HG03139 (cell line): ENCODE measurements around the gene GATAD2B.
"Not testable (repeated sequence)": the region's sequence is repeated elsewhere in the genome, so short reads cannot be mapped to it uniquely, and the experiment has no call there.

Source experiments
- ATAC-seq: cut with Tn5 transposase; IDR thresholded peaks from one replicate; pipeline ENCODE4 v1.9.1; 2021; ENCODE audit not compliant: unreplicated experiment

GATAD2B gene

DNA sequence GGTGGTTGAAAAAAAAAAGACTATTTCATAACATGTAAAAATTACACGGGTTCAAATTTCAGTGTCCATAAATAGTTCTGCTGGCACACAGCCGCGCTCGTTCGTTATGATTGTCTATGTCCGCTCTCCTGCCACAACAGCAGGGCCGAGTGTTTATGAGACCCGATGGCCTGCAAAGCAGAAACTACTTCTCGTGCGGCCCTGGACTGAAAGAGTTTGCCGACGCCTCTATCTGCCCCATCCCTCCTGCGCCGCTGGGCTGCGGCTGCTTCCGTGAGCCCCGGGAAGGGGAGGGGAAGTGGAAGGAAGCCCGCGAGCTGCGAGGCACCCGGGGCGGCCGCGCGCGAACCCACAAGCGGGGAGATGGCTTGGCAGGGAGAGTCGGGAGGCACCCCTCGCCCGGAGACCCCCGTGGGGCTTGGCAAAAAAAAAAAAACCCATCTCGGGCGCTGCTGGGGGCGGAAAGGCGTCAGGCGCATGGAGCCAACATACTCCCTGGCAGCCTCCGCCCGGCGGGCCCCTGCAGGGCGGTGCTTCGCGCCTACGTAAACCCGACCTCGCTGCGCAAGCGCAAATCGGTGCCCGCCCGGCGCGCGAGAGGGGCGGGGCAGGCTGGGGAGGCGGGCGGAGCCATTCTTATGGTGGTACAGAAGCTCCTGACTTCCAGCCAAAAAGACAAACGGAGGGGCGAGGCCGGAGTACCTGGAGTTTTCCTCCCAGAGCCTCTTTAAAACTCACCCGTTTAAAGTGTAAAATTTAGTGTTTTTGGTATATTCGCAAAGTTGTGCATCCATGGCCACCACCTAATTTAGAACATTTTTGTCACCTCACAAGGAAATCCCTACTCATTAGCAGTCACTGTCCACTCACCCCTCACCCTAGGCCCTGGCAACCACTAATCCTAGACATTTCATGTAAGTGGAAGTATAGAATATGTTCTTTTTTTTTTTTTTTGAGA lies 139.3 kb downstream of the GATAD2B start:
- peak; percentile 82 for ATAC-seq

DNA sequence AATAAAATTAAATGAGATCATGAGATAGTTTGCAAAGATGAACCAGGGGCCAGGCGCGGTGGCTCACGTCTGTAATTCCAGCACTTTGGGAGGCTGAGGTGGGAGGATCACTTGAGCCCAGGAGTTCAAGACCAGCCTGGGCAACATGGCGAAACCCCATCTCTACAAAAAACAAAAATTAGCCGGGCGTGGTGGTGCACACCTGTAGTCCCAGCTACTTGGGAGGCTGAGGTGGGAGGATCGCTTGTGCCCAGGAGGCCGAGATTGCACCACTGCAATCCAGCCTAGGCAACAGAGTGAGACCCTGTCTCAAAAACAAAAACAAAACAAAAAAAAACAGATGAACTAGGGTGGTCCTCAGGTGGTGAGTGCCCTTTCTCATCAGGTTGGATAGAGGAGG lies 140.1 kb downstream of the GATAD2B start:
- not testable (repeated sequence) for ATAC-seq

DNA sequence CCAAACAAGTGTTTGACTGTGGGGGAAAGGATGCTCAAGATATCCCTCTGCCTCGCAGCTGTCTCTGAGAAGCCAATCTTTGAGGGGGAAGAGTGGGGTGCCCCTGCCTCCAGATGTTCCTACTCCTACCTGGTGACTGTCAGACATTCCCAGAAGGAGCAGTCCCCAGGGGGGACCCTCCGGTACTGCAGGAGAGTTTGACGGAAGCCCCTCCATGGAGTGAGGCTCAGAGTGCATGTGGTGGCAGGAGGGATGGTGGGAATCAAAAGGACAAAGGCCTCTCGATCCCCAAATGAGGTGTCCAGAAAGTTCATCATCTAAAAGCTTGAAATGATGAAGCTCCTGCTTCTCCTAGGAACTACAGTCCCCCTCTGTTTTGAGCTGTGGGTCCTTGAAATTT lies 142.2 kb downstream of the GATAD2B start:
- ATAC-seq, result no peak

DNA sequence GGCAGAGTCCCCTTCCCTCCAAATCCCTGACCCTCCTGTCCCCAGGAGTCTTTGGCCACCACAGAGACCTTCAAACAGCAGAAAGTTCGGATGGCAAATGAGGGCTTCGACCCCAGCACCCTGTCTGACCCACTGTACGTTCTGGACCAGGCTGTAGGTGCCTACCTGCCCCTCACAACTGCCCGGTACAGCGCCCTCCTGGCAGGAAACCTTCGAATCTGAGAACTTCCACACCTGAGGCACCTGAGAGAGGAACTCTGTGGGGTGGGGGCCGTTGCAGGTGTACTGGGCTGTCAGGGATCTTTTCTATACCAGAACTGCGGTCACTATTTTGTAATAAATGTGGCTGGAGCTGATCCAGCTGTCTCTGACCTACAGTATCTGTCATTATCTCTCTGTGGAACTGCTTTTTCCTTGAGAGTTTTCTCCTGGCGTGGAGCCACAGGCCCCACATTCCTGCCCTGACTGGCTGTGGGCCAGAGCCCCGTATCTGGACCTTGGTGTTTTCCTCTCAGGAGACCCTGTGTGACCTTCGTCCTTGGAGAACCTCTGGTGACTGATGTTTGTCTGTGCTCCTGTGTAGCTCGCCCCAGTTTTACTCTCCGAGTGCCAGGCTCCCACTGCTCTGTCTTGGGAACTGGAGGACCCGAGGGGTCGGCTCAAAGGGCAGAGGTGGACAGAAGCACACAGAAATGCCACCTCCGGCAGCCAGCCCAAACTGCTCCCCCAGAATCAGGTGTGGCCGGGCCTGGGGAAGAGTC lies 142.8 kb downstream of the GATAD2B start:
- no peak for ATAC-seq

DNA sequence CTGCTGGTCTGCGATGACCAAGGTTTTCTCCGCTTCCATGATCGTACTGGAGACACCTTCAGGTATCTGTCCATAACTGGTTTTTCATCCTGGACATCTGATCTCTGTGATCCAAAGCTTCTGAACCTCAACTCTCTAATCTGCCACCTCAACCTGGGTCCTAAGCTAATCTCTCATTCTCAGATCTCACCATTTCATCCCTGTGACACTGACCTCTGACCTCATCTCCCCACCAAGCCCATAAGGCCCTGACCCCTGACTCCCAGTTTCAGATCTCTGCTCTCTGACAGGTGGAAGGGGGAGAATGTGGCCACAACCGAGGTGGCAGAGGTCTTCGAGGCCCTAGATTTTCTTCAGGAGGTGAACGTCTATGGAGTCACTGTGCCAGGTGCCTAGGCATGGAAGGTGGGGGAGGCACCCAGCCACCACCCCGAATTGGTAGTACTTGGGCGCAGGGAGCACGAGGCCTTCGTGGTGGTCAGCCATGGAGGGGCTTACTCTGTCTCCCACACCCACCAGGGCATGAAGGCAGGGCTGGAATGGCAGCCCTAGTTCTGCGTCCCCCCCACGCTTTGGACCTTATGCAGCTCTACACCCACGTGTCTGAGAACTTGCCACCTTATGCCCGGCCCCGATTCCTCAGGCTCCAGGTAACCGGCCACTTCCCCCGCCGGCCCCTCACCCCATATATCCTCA lies 143.8 kb downstream of the GATAD2B start:
- no peak for ATAC-seq

DNA sequence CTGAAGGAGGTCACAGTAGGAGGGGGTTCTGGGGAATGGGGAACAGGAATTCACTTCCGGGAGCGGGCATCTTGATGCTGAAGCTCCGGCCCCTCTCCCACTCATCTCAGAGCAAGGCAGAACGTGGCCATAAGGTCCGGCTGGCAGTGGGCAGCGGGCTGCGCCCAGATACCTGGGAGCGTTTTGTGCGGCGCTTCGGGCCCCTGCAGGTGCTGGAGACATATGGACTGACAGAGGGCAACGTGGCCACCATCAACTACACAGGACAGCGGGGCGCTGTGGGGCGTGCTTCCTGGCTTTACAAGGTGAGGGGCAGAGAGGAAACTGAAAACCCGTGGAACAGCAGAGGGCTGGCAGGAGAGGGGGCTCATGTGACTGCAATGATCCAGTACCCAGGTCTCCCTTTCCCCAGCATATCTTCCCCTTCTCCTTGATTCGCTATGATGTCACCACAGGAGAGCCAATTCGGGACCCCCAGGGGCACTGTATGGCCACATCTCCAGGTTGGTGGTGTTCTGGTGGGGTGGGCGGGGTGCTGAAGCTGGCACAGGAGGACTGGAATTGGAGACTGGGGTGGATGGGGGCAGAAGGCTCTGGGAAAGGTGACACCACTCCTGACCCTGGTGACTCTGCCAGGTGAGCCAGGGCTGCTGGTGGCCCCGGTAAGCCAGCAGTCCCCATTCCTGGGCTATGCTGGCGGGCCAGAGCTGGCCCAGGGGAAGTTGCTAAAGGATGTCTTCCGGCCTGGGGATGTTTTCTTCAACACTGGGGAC lies 144.5 kb downstream of the GATAD2B start:
- ATAC-seq, result no peak

DNA sequence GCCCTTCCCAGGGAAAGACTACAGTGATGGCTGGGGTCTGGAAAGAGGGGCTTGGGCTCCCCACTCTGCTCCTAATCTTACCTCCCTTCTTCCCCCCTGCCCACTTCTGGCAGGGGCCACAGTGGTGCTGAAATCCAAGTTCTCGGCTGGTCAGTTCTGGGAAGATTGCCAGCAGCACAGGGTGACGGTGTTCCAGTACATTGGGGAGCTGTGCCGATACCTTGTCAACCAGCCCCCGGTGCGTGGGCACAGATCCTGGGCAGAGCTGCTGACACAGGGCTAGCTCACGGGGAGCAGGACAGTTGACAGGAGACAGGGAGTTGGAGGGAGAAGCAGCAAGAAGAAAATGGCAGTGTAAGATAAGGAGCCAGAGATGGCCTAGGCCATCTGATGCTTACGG lies 145.1 kb downstream of the GATAD2B start:
- ATAC-seq, result no peak

DNA sequence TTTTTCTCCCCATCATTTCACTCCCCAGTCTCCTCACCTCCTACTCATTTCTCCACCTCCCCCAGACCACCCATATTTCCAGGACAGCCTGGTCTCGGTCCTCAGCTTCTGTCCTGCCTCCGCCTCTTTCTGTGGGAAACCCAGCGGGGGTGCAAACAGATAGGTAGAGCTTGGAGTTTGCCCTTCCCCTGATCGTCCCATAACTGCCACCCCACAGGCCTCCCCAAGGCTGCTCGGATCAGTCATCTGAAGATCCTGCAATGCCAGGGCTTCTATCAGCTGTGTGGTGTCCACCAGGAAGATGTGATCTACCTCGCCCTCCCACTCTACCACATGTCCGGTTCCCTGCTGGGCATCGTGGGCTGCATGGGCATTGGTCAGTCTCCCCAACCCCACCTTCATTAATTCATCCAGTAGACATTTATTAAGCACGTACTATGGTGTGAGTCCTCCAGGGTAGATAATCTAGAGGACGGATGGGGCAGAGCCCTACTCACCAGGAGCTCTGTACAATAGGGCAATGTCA lies 145.9 kb downstream of the GATAD2B start:
- ATAC-seq, result no peak

DNA sequence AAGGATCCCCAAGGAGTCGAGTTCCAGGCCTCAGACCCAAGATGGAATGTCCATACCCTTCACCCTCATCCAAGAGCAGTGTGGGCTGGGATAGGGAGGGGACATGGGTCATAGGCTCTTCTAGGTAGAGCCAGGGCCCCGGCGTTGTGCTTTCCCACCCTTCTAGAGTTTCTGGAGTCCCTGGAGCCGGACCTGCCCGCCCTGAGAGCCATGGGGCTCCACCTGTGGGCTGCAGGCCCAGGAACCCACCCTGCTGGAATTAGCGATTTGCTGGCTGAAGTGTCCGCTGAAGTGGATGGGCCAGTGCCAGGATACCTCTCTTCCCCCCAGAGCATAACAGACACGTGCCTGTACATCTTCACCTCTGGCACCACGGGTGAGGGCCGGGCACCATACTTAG lies 146.4 kb downstream of the GATAD2B start:
- no peak for ATAC-seq

DNA sequence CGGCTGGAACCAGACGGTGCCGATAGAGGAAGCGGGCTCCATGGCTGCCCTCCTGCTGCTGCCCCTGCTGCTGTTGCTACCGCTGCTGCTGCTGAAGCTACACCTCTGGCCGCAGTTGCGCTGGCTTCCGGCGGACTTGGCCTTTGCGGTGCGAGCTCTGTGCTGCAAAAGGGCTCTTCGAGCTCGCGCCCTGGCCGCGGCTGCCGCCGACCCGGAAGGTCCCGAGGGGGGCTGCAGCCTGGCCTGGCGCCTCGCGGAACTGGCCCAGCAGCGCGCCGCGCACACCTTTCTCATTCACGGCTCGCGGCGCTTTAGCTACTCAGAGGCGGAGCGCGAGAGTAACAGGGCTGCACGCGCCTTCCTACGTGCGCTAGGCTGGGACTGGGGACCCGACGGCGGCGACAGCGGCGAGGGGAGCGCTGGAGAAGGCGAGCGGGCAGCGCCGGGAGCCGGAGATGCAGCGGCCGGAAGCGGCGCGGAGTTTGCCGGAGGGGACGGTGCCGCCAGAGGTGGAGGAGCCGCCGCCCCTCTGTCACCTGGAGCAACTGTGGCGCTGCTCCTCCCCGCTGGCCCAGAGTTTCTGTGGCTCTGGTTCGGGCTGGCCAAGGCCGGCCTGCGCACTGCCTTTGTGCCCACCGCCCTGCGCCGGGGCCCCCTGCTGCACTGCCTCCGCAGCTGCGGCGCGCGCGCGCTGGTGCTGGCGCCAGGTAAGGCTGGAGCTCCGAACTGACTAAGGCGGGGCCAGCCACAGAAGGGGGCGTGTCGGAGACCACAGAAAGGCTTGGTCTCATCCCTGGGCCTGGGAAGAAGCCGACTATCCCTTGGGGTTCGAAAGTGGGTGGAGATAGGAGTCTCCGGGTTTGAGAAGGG lies 147.1 kb downstream of the GATAD2B start:
- peak; percentile 41 for ATAC-seq

DNA sequence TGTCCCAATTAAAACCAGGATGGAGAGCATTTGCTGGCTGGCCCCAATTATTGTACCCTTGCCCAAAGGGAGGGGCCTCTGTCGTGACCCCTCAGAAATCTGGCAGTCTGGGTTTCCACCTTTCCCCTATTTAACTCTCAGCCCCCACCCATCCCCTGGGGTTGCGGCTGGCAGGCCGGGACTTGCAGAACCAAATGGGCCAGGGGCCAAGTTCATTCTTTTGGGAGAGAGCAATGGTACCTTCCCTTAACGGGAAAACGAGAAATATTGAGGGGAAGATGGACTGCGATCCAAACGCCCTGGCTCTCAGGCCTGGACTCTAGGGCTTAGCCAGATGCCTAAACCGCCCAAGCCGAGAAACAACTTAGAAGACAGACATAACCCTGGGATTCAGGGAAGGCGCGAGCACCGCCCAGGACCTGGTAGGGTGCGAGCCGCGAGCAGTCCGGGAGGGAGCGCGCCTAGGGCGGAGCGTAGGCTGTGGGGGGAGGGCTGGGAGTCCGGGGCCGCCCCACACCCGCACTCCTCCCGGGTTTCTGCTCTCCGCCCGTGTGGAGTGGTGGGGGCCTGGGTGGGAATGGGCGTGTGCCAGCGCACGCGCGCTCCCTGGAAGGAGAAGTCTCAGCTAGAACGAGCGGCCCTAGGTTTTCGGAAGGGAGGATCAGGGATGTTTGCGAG lies 147.9 kb downstream of the GATAD2B start, which contains the start of gene SLC27A3:
SLC27A3 (plus strand) TSS at position 628 of the 678 bp plus-strand sequence. CDS start 91 bp downstream, outside the sequence.
- peak; percentile 18 for ATAC-seq

DNA sequence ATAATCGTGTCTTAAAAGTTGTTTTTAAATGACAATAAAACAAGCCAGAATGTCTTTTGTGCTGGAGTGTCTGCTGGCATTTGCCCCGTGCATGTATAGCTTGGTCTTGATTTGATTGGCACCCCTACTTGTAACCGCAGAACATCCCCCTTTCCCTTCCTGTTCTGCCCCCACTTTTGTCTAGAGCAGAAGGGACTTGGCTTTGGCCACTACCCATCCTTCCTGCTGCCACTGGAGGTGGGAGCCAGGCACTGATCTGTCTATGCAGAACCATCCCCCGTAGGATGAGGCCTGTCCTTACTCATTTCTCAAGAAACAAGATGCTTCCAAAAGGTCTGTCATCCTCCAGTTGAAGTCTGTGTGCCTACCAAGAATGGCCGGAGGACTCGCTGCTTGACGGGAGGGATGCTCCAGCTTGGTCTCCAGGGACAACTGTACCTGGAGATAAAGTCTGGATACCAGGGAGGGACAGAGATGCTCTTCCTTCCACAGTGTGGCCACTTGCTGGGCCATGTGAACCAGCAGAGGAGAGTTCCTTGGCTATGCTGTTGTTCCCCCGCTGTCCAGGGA lies 148.7 kb downstream of the GATAD2B start:
- no peak for ATAC-seq

DNA sequence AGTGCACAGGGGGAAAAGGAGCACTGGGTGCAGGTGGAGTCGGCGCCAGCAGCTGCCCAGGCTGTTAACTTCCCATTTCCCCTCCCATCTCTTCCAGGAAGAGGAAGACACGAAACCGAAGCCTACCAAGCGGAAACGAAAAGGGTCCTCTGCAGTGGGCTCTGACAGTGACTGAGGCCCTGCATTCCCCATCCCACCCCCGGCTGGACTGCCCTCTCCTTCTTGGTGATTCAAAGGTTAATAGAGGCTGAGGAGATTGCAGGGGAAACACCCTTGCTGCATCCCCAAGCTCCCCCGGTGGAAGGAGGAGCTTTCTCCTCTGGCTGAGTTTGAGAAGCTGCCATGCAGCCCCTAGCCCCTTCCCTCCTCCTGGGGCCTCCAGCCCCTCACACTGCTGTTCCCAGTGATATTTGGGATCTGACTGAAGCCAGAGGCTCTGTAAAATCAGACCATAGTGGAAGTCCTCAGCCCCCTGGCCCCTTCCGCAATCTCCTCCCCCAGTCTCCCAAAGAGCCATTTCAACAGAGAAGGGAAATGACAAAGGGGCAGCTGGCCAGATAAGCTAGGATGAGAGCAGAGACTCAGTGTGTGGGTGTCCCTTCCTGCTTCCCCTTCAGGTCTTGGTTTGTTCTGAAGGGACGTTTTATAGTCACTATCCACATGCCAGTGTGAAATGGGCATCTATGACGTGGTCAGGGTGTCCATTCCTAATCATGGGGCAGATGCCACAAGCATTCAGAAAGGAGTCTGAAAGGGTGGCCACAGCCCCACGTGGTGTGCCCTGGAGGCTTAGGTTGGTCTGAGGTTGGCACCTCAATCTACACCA lies 149.5 kb downstream of the GATAD2B start:
- ATAC-seq, result no peak

DNA sequence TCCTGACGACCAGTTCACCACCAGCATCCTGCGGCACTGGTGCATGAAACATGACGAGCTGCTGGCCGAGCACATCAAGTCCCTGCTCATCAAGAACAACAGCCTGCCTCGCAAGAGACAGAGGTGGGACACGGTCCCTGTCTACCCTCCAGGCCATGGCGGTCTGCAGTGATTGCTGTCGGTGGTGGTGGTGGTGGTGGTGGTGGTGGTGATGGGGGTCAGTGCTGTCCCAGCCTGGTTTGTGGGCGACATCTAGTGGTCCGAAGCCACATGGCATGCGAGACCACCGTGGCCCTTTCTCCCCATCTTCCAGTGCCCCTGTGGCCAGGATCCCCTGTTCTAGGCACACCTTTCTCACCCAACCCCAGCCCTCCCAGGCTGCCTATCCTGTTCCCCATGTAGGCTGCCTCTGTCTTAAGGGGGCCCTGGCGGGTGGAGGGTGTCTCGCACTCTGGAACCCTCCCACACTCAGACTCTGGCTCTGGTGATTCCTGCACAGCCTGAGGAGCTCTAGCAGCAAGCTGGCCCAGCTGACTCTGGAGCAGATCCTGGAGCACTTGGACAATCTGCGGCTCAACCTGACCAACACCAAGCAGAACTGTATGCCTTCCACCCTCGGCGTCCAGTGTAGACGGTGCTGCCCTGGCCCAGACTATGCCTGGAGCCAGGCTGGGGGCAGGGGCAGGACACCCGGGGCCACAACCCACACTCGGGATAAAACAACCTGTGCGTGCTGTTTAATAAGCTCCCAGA lies 150.8 kb downstream of the GATAD2B start:
- ATAC-seq, result no peak

DNA sequence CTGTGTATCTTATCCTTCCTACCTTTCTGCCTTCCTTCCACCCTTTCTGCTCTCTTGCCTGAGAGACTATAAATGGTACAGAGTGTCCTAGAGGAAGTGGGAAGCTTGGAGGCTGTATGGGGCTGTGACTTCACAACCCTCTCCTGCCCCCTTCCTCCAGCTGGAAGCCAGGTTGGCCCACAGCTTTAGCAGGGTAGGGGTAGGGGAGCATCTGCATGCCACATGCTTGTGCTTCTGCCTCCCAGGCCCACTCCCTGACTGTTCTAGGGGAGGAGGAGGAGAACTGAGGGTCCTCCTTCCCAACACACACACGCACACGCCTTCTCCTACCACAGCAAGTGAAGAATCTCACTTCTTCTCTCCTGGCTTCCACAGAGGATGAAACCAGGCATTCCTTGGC lies 151.5 kb downstream of the GATAD2B start:
- ATAC-seq, result no peak

DNA sequence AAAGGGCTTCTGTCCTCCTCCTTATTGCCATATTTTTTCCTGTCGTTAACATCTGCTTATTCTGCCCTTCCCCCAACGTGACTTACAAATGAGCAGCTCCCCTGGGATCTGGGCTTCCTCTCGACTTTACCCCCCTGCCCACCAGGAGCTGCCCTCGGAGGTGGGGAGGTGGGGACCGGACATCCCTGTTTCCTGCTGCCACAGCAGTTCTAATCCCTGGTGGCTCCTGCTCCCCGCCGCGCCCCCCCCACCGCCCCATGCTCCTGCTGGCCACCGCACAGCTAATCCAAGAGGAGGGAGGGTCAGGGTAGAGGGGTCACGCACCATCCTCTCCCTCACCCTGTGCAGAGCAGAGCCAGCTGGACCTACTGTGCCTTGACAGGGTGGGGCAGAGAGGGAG lies 152.0 kb downstream of the GATAD2B start:
- no peak for ATAC-seq

DNA sequence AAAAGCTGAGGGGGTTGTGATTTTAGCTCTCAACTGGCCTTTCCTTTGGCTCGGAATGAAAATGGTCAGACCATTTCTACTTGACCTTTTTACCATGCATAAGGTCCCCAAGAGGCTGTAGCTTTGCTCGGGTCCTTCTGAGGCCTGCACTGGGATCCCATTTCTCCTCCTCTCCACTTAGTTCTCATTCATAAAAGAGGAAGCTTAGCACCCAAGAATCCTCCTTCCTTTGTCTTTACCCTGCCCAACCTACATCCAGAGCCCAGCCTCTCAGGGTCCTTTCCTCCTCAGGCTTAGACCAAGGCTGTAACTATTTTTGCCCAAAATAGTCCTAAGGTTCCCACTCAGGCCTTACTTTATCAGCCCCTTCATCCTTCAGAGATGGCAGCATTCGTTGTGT lies 153.6 kb downstream of the GATAD2B start:
- ATAC-seq, result no peak
